Vagina (tissue), 2 donors: ENCODE data around the gene ENTPD1.

Experiments used
- POLR2A ChIP-seq, 2 donors: fragments of 450-650 bp; IDR thresholded peaks; one replicate each; pipeline ENCODE4 v1.6.1; 2017; ENCODE audit warnings: antibody characterized with exemption in 2 of 2, mild to moderate bottlenecking in 2 of 2, moderate library complexity in 2 of 2
- POLR2AphosphoS5 ChIP-seq, 2 donors: sonication (generic); formaldehyde crosslinking; IDR thresholded peaks; one replicate each; pipeline ENCODE4 v1.9.0; 2017; ENCODE audit warnings: antibody characterized with exemption in 2 of 2, mild to moderate bottlenecking in 2 of 2, low read depth in 1 of 2; ENCODE audit not compliant: insufficient read depth in 1 of 2
- TF ChIP-seq, protein P1 (sequence below), 3 experiments: fragments of 450-650 bp in 2 of 3; fragments of 200-600 bp in 1 of 3; sonication (generic) in 1 of 3; IDR thresholded peaks; one replicate each; pipeline ENCODE4 v1.5.1; 2017 to 2019; ENCODE audit warnings: antibody characterized with exemption in 3 of 3, mild to moderate bottlenecking in 2 of 3, moderate library complexity in 2 of 3

DNA sequence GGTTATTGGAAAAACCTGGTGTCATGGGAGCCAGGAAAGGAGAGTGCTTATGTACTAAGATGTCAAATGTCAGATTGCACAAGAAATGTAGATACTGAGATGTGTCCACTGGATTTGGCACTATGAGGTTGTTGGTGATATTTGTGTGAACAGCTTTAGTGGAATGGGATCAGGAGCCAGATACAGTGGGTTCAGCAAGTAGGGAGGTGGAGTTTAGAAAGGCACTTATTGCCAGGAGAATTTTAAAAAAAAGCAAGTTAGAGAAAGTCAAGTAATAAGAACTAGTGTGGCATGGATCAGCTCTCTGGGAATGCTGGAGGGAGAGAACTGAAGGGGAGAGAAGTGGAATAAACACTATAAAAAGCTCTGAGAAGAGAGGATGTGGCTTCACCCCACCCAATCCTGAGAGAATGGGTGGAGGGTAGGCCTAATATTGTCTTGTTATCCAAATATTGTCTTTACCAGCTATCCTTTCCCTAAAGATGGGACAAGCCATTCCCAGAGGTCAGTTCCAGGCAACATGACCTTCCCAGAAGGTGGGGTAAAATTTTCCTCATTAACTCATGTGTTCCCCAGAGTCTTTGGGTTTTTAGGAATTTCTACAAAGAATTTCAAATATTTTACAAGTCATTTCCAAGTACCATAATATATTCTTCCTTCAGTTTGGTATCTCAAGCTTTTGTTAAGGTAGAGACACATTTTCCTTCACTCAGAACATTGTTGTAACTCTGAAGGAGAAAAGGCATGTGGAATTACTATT is 42.3 kb downstream of the ENTPD1 start:
- TF ChIP-seq, protein P1, sequence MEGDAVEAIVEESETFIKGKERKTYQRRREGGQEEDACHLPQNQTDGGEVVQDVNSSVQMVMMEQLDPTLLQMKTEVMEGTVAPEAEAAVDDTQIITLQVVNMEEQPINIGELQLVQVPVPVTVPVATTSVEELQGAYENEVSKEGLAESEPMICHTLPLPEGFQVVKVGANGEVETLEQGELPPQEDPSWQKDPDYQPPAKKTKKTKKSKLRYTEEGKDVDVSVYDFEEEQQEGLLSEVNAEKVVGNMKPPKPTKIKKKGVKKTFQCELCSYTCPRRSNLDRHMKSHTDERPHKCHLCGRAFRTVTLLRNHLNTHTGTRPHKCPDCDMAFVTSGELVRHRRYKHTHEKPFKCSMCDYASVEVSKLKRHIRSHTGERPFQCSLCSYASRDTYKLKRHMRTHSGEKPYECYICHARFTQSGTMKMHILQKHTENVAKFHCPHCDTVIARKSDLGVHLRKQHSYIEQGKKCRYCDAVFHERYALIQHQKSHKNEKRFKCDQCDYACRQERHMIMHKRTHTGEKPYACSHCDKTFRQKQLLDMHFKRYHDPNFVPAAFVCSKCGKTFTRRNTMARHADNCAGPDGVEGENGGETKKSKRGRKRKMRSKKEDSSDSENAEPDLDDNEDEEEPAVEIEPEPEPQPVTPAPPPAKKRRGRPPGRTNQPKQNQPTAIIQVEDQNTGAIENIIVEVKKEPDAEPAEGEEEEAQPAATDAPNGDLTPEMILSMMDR (IDR thresholded peaks at IDR 0.05), result no peak
- no peak for TF ChIP-seq POLR2AphosphoS5 (IDR thresholded peaks at IDR 0.05; ENCODE audit: insufficient read depth in 1 of 2, low read depth in 1 of 2)
- TF ChIP-seq POLR2A (IDR thresholded peaks at IDR 0.05), result no peak
